Kidney capillary endothelial cell (primary cell): ENCODE measurements around the gene UBE2C.
"Not testable (repeated sequence)": the region's sequence is repeated elsewhere in the genome, so short reads cannot be mapped to it uniquely, and the experiment has no call there.

Experiments used
- DNase-seq: peaks from one replicate; pipeline ENCODE4 v3.0.0-alpha.2; 2018; ENCODE audit warnings: low spot score

UBE2C gene

DNA sequence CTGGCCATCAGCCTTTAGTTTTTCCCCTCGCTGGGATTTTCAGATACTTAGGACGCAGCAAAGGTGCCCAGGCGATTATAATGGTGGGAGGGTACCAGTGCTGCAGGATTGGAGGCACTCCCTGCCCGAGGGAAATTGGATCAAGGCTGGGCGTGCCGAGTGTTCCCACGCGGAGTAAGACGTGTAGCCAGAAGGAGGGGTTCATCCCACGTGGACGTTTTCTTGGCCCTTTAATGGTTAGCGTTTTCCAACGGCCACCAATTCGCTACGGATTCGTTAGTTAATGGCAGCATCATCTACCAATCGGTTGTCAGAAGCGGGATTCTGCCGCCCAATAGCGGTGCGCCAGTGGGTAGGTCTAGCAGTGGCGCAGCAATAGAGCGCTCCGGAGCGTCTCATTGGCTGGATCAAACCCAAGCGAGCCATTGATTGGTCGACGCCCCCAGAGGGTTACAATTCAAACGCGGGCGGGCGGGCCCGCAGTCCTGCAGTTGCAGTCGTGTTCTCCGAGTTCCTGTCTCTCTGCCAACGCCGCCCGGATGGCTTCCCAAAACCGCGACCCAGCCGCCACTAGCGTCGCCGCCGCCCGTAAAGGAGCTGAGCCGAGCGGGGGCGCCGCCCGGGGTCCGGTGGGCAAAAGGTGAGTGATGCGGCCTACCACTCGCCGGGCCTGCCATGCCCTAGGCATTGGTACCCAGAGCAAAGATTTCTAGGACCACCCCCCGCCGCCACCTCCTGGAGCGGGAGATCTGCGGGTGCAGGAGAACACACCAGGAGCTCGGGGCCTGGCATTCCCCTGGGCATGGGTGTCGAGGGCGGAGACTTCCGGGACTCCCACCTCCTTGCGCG is at the start of gene UBE2C:
TSS of gene UBE2C (plus strand) at position 488 of the 849 bp plus-strand sequence. CDS start at position 540, 52 bp downstream.
- DNase-seq: peak; percentile 99

DNA sequence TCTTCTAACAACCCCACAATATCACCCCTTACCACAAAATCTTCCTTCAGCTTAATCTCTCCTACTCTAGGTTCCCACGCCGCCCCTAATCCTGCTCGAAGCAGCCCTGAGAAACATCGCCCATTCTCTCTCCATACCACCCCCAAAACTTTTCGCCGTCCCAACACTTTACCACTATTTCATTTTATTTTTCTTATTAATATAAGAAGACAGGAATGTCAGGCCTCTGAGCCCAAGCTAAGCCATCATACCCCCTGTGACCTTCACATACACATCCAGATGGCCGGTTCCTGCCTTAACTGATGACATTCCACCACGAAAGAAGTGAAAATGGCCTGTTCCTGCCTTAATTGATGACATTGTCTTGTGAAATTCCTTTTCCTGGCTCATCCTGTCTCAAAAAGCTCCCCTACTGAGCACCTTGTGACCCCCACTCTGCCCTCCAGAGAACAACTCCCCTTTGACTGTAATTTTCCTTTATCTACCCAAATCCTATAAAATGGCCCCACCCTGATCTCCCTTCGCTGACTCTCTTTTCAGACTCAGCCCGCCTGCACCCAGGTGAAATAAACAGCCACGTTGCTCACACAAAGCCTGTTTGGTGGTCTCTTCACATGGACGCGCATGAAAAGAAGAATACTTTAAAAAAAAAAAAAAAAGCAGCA is 47.7 kb upstream of the UBE2C start:
- not testable (repeated sequence) for DNase-seq

DNA sequence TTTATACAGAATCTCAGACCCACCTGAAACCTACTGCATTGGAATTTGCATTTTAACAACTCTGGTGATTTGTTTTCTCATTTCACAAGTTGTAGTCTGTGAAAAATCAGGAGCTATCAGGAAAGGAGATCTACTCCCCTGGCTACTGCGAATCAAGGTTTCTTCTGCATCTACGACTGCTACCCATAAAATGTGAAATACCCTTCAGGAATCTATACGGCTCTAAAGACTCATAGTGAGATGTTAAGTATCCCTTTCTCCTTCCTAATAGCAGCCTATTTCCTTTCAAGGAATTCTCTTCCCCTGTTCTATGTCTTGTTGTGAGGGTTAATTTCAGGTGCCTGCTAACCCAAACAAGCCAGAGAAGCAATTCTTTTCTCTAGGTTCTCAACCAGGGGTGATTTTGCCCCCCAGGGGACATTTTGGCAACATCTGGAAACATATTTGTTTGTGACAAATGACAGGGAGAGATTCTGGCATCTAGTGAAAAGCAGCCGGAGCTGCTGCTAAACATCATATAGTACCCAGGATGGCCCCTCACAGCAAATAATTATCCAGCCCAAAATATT is 47.1 kb upstream of the UBE2C start:
- DNase-seq: no peak

DNA sequence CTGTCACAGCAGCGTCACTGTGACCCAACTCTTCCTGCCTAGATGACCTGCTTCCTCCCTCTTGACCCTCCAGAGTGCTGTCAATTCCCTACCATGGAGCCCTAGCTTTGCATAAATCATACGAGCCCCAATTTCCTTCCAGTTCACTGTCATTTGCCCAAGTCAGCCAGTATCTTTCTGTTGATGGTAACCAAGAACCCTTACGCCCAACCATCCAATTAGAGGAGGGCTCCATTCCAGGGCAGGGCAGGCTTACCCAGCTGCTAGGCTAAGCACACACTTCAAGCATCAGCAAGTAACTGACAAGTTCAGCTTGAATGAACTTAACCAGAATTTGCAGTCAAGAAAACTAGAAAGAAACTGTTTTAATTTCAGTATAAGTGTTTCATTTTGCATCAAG is 46.5 kb upstream of the UBE2C start:
- peak; percentile 30 for DNase-seq

DNA sequence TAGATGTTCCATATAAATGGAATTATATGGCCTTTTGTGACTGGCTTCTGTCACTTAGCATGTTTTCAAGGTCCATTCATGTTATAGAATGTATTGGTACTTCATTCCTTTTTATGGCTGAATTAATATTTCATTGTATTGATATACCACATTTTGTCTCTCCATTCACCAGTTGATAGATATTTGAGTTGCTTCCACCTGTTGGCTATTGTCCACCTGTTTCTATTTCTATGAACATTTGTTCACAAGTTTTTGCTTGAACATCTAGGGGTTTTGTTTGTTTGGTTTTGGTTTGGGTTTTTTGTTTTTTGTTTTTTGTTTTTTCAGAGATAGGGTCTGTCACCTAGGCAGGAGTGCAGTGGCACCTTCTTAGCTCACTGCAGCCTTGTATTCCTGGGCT is 44.0 kb upstream of the UBE2C start:
- DNase-seq: no peak

DNA sequence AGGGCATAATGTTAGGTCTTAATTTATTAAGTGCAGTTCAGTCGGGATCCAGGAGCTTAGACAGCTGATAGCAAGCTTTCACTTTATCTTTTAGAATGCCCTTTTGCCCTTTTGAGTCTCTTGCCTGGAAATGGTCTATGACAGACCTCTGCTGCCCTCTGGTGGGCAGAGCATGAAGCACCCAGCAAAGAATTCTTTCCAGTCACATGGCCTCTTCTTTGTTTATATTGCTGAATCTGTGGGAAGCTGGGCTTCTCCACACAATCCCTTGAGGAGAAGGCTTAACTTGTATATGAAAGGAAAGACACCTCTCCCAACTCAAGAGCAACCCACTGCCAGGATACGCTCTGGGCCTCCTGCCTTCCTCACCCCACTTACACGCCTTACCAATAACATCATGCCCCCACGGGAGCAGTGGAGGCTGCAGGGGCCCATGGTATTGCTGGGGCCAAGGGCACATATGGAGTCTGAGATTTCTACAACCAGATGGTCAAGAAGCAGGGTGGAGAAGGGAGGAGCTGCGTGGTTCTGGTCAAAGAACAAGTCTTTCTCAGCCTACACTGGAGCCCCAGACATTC is 41.2 kb upstream of the UBE2C start:
- peak; percentile 79 for DNase-seq

DNA sequence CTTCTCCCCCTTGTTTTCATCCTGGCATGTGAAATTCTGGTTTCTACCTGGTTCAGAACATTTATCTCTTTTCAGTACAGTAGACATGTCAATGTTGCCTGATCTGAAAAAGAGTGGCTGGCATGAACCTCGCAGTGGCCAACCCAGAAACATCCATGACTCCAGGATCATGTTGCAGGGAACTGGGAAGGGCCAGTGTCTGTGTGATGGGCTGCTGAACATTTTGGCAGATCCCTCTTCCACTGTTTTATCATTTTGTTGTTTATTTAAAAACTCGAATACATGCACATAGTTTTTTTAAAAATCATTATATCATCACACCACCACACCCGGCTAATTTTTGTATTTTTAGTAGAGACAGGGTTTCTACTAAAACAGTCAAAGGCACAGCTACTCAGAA is 39.8 kb upstream of the UBE2C start:
- no peak for DNase-seq

DNA sequence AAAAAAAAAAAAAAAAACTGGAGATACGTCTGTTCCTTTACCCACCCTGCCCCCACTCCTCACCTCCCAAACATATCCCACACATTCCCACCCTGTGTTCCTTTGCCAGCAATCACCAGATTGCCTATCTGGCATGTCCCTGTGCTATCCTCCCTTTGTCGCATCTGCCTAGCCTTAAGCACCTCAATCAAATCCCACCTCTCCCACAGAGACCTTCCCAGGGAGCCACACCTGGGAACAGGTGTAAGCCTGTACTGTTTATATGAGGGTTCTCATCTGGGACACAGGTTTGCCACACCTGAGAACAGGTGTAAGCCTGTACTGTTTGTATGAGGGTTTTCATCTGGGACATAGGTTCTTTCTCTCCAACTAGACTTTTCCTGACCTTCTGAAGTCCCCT is 37.5 kb upstream of the UBE2C start:
- no peak for DNase-seq

DNA sequence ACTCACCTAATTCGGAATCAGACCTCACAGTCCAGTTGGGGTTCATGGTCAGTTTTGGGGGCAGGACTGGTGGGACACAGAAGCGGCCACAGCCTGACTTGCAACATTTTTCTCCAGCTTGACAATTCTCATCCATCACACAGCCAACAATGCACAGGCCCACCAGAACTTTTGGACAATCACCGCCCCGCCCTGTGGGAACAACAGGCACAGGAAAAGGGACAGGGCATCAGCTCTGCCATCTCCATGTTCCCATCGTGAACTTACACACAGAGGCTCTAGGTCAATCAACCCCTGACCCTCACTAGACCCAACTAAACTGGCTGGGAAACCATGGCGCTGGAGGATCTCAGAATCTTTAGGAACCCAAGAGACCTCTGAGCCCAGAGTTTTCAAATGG is 37.0 kb upstream of the UBE2C start:
- no peak for DNase-seq

DNA sequence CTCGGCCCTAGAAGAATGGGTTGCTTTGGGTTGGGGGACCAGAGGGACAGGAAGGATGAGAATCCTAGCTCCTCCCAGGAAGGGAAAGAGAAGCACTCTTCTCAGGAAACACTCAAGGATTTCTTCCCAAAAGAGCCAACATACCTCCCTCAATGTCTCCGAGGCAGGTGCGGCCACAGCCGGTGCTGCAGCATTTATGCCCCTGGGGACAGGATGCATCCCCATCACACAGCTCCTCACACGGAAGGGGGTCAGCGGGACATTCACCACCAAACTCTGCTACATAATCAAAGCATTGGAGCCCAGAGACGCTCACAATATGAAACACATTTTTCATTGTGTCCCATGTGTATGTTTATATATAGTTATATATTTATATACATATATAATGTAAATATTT is 35.5 kb upstream of the UBE2C start:
- no peak for DNase-seq

DNA sequence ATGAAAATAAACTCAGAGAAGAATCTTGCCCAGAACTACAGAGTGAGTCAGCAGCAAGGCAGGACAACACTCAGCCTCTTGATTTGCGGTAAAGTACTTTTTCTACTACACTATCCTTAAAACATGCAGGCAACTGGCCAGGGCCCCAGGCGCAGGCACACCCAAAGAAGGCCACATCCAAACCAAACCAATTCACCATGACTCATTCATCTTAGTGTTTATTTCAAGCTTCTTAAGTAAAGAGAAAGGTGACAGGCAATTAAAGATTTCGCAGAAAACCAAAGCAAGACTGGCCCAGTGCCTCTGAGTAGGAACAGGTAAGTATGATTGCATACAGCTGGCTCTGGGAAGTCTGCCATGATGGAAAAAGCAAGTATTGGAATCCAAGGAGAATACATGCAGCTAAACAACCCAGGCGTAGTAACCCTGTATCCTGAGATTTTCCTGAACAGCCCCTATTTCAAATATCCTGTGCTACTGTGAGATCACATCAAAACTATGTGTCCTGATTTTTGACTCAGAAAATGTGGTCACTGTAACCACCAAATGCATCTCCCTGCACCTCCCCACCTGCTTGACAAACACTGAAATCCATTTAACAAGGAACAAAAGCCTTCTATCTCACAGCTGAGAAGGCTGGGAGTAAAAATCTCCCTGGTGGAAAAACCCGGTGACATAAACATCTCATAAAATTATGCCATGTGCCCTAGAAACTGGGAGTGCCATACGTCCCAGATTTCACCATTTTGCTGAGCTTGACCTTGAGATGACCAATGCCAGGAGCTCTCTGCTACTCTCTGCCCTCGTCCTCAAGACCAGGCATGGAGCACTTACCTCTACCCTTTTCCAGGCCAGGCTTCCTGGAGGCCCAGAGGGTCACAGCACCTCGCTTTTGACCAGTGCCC is 33.2 kb upstream of the UBE2C start:
- DNase-seq: peak; percentile 52

DNA sequence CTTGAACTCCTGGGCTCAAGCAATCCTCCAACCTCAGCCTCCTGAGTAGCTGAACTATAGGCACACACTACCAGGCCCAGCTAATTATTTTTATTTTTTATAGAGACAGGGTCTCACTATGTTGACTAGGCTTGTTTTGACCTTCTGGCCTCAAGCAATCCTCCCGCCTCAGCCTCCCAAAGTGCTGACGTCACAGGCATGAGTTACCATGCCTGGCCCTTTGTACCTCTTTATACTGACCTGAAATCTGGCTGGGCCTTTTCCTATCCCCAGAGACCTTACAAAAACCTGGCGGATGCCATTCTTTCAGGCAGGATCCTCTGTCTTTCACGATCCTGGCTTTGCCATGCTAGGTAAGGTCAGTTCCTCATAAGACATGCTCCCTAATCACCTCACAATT is 32.3 kb upstream of the UBE2C start:
- DNase-seq: no peak

DNA sequence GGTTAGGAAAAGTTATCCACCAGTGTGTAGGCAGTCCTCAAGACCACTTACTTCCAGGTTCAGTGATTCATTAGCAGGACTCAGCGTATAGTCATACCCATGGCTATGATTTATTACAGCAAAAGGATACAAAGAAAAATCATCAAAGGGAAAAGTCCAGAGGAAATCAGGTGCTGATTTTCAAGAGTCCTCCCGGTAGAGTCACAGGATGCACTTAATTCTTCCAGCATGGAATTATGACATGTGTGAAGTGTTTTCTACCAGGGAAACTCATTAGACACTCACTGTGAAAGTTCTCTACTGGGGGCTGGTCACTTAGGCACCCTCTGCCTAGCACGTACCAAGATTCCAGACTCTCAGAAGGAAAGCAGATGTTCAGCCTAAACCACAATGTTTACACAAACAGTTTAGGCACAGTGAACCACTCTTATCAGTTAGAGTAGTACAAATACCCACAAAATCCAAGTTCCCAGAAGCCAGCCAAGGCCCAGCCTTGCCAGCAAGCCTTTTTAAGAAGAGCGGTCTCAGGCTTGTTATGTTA is 31.0 kb upstream of the UBE2C start:
- DNase-seq: peak; percentile 46

DNA sequence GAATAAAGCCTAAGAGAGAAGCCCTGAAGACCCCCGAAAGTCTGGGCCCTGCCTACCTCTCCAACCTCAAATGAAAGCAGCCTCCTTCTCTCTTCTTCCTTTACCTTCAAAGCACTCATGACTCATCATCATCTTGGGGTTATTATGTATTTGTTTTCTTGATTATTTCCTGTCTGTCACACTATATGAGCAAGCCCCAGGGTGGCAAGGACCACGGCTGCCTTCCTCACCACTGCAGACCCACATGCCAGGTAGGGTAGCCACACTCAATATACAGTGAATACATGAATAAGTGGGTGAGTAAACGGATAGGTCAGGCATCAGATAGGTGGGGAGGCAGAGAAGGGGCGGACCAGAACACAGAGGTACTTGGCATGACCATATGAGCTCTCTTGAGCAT is 29.6 kb upstream of the UBE2C start:
- DNase-seq: peak; percentile 22

DNA sequence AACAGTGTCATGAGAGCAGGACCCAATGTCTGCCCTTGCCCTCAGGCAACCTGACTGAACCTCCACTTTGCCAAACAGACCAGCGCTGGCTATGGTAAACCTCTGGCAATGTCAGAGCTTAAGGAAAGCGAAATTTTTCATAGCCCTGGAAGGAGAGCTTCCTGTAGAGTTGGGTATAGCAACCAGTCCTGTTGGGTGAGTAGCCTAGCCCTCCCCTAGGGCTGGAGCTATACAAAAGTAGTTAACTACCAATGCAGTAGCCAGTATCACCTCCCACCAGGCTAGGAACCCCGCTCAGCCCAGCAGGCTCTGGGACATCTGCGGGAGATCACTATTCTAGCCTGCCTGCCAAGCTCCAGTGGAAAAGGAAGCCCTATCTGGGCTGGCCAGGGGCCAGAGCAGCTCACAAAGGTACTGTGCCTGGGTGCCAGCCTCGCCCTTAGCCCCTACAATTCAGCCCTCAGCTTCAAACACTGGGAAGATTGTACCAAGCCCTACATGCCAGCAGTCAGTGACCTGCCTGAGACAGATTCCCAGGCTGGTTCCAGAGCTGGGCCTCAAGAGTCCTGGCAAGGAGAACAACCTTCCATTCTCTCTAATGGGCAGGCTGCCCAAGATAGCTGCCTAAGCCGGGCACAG is 28.7 kb upstream of the UBE2C start:
- DNase-seq: no peak

DNA sequence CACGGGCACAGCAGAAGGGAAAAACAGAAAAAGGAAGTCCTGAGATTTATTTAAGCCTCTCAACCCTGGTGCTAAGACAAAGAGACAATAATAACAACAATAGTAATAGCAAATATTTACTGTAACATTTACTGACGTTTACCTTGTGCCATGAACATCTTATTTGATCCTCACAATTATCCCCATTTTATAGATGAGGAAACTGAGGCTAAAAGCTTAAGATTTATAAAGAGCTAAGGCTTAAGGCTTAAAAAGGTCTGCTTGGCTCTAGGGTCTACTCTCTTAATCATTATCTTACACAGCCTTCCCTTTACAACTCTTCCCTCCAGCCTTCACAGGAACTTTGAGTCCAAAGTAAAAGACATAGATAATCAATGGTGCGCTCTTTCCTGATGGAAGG is 24.1 kb upstream of the UBE2C start:
- no peak for DNase-seq

DNA sequence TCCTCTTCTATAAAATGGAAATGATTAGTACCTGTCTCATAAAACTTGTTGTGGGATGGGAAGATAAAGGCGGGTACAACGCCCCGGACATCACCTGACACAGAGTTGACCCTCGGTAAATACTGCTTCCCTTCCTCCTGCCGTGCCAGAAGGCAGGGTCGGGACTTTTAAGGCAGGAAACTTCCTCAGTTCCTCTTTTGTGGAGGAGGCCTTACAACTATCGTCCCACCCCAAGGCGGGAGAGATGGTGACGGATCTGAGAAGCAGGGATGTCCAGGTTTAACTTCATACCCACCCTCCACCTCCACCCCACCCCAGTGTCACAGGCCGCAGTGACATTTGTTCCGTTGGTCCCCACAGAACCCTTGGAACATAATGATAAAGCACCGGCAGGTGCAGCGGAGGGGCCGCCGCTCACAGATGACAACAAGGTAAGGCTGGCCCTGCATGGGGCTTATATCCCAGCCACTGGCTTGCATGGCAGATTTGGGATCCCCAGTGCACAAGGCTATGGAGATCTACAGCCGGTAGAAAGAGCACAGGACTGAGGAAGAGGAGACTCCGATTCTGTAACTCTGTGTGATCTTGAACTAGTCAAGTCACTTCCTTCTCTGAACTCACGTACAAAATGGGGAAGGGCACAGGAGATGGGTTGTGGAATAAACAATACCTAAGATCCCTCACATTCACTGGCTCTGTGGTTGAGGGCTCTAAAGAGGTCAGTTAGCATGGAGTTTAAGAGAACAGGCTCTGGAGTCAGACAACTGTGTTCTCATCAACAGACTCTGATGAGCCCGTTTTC is 19.9 kb upstream of the UBE2C start:
- no peak for DNase-seq

DNA sequence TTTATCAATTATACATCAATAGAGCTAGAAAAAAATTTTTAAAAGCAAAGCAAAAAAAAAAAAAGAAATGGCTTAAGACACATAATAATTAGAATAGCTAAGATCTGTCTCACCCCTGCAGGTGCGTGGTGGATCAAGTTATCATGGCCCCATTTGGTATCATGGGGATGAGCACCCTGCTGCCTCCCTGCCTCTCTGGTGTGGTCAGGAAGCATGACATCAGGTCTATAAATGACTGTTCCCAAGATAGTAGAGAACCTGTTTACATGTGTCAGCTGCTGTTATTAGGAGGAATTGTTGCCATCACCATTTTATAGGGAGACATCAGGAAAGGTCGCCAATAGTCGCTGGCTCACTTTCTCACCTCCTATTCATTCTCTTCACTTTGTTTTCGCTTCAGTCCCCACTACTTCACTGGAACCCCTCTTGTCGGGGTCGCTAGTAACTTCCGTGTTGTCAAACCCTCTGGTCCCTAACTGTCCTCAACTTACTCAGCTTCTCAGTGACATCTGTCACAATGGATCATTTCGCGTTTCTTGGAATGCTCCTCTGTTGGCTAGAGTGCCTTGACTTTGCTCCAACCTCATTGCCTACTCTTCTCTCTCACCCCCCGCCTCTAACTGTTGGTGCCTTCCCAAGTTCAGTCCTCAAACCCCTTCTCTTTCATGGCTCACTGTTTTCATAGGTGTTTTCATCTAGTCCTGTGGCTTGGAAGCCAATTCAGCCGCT is 15.9 kb upstream of the UBE2C start:
- DNase-seq: no peak

DNA sequence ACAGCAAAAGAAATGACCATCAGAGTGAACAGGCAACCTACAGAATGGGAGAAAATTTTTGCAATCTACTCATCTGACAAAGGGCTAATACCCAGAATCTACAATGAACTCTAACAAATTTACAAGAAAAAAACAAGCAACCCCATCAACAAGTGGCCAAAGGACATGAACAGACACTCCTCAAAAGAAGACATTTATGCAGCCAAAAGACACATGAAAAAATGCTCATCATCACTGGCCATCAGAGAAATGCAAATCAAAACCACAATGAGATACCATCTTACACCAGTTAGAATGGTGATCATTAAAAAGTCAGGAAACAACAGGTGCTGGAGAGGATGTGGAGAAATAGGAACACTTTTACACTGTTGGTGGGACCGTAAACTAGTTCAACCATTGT is 14.9 kb upstream of the UBE2C start:
- DNase-seq: not testable (repeated sequence)
